NB4 (cell line): ENCODE measurements around the gene BRD4.

Source experiments
- DNase-seq: peaks from one replicate; pipeline ENCODE4 v3.0.0; 2010; ENCODE audit warnings: low read depth
- H3K4me3 ChIP-seq: one replicate; pipeline ENCODE4 v1.5.1; 2011; ENCODE audit warnings: mild to moderate bottlenecking, low read depth, low read length, moderate library complexity
- MYC ChIP-seq: IDR thresholded peaks from 2 replicates; pipeline ENCODE4 v1.6.1; 2011; ENCODE audit warnings: low read depth, low read length
- POLR2A ChIP-seq: IDR thresholded peaks from 2 replicates; pipeline ENCODE4 v1.6.1; 2011; ENCODE audit warnings: mild to moderate bottlenecking; ENCODE audit not compliant: insufficient read length; ENCODE audit errors: extremely low read depth
- TF ChIP-seq, protein P1 (sequence below): IDR thresholded peaks from 2 replicates; pipeline ENCODE4 v1.6.1; 2011; ENCODE audit warnings: low read depth, low read length
- TF ChIP-seq, protein P2 (sequence below): IDR thresholded peaks from one replicate; pipeline ENCODE4 v1.5.1; 2012; ENCODE audit warnings: low read depth, low read length

Gene BRD4

DNA sequence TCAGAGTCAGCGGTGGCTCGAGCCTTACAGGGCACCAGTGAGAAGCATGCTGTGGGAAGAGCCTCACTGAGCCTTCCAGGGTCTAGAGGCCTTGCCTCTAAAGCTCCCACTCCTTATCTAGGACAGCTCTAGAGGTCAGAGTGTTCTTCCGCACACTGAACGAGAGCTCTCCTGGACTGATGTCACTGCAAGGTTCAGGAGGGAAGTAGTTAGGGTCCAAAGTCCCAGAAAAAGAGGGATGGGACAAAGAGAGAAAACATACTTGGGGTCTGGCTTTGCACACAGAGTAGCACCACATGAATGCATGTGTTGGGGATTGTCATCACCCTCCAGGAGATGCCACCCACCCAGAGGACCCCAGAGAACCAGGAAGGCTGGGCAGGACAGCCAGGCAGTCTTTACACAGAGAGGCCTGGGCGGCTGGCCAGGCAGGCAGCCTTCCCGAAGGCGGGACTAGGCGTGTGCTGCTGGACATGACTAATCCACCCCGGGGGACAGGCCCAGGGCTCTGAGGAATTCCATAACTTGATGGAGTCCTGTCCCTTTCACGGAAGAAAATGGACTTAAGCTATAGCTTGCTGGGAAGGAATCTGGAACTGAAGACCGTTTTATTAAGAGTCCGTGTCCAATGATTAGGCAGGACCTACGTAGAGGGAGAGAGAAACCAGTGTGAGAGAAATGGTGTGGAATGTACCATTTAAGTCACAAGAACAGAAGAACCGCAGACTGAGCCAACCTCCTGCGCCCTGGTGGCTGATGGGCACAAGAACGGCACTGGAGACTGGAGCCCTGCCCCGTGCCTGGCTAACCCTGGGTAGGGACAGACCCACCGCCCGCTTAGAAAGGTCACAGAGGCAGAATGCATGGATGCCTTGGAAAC, 83.5 kb downstream of the BRD4 start:
- no peak overlapping the region for H3K4me3 ChIP-seq
- TF ChIP-seq POLR2A (no peak), MYC (no peak)
- TF ChIP-seq, protein P1, sequence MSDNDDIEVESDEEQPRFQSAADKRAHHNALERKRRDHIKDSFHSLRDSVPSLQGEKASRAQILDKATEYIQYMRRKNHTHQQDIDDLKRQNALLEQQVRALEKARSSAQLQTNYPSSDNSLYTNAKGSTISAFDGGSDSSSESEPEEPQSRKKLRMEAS = no peak
- TF ChIP-seq, protein P2, sequence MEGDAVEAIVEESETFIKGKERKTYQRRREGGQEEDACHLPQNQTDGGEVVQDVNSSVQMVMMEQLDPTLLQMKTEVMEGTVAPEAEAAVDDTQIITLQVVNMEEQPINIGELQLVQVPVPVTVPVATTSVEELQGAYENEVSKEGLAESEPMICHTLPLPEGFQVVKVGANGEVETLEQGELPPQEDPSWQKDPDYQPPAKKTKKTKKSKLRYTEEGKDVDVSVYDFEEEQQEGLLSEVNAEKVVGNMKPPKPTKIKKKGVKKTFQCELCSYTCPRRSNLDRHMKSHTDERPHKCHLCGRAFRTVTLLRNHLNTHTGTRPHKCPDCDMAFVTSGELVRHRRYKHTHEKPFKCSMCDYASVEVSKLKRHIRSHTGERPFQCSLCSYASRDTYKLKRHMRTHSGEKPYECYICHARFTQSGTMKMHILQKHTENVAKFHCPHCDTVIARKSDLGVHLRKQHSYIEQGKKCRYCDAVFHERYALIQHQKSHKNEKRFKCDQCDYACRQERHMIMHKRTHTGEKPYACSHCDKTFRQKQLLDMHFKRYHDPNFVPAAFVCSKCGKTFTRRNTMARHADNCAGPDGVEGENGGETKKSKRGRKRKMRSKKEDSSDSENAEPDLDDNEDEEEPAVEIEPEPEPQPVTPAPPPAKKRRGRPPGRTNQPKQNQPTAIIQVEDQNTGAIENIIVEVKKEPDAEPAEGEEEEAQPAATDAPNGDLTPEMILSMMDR = no peak
- no peak for DNase-seq

DNA sequence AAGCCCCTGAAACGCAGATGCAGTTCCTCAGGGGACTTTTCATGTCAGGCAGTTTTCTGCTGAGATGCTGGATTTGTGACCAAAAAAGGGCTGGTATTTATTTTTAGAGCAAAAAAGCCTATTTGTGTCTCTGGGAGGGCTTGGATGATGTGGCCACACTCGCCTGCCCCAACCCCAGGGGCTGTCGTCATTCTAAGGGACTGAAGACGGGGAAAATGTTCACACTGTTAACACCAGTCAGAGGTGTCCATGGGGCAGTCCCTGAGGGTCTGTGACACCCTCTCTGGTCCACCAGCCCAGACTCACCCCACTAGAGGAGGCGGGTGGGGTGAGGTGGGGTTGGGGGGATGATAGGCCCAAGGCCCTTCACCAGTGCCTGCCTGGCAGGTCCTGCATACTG, 84.2 kb downstream of the BRD4 start:
- DNase-seq = no peak
- H3K4me3 ChIP-seq = no peak overlapping the region
- TF ChIP-seq MYC (no peak), POLR2A (no peak)
- TF ChIP-seq, protein P1 = no peak
- TF ChIP-seq, protein P2 = no peak

DNA sequence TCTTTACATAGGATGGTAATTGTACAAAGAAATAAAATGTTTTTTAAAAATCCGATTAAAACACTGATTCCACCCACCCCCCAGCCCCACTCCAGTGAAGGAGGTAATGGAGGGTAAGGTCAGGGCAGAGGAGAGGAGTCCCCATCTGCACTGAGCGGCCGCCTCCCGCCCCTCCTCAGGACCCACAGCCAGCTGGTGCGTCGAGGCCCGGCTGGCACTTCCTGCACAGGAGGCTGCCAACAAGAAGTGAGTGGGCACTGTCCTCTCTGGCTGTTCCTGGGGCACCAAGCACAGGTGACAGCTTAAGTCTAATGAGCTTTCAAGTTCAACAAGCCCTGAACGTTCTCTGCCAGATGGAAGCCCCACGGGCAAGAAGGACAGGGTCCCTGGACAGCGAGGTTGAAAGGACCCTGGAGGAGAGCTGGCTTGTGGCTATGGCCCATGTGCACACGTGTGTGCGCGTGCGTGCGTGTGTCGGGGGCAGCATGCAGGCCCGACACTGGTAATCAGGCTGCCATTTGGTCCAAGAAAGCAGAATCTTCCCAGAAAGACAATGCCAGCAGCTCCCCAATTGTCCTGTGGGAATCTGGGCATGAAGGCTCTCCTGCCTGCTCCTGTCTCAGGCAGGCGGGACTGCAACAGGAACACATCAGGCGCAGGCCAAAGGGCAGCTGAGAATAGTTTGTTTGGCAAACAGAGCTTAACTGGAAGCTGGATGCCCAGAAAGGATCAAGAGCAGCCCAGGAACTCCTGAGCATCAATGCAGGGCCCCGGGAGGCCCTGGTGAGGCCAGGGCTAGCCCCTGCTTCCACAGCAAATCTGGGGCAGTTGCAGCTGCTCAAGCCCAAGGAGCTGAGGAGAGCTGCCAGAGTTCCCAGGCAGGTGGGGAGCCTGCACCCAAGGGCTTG, 85.0 kb downstream of the BRD4 start:
- DNase-seq = no peak
- TF ChIP-seq, protein P2 = no peak
- TF ChIP-seq POLR2A = no peak
- TF ChIP-seq, protein P1 = no peak
- TF ChIP-seq MYC = no peak
- no peak overlapping the region for H3K4me3 ChIP-seq

DNA sequence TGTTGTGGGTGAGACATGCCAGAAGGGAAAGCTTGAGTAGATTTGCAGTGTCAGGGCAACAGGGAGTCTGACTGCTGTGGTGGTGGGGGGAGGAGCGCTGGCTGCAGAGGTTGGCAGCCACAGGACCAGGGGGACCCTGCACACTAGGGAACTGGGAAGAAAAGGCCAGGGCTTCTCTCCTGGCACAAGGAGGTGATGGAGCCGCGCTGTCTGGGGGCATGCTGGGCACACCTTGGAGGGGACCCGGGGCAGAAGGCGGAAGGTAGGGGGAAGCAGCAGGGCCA, 86.2 kb downstream of the BRD4 start:
- no peak overlapping the region for H3K4me3 ChIP-seq
- TF ChIP-seq, protein P2 = no peak
- DNase-seq = no peak

DNA sequence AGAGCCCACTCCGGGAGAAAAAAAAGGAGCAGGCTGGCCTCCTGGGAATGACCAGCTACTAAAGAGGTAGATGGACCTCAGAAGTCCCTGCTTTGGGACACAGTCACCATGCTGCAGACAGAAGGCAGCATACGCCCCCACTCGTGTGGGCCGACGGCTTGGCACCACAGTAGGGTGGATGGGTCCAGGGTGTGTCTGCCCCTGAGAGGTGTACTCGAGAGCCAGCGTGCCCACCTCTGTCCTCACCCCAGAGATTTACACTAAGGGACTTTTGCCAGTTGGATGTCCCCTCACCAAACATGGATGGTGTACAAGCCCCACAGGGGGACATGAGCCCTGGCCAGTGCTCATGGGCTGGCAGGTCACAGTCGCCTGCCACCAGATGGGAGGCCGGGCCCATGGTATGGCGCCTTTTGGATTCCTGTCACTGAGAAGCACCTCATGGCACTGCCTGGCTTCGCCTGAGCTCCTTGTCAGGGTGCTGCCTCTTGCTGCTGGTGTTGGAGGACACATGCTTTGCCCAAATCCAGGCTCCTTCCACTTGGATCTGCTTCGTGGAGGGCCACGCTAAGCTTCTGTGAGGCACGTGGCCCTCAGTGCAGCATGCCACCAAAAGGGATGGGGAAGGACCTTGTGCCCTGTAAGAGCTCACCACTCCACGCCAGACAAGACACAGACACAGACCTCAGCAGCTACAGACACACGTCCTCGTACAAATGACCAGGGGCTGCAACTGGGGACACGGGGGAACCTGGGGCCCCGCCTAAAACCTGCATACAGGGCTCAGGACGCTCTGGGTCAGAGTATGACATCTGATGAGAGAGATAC, 86.8 kb downstream of the BRD4 start:
- TF ChIP-seq, protein P1 = no peak
- TF ChIP-seq MYC (no peak), POLR2A (no peak)
- TF ChIP-seq, protein P2 = no peak
- H3K4me3 ChIP-seq = no peak overlapping the region
- DNase-seq = no peak
